ENCODE data around the gene ASCL4.
"Not testable (repeated sequence)": the region's sequence is repeated elsewhere in the genome, so short reads cannot be mapped to it uniquely, and the experiment has no call there.

Gene ASCL4

GRCh38 chr12:107774349-107775029 lies at the start of gene ASCL4:
Gene ASCL4, plus strand, starts transcription at chr12:107774704. Its CDS starts 515 bp downstream, at chr12:107775219.
- no peak for DNase-seq

- DNase-seq: not testable (repeated sequence)
Observed at GRCh38 chr12:107727327-107727726, 47.2 kb upstream of the ASCL4 start.

- not testable (repeated sequence) for DNase-seq
Observed at GRCh38 chr12:107727742-107728141, 46.8 kb upstream of the ASCL4 start.

DNA sequence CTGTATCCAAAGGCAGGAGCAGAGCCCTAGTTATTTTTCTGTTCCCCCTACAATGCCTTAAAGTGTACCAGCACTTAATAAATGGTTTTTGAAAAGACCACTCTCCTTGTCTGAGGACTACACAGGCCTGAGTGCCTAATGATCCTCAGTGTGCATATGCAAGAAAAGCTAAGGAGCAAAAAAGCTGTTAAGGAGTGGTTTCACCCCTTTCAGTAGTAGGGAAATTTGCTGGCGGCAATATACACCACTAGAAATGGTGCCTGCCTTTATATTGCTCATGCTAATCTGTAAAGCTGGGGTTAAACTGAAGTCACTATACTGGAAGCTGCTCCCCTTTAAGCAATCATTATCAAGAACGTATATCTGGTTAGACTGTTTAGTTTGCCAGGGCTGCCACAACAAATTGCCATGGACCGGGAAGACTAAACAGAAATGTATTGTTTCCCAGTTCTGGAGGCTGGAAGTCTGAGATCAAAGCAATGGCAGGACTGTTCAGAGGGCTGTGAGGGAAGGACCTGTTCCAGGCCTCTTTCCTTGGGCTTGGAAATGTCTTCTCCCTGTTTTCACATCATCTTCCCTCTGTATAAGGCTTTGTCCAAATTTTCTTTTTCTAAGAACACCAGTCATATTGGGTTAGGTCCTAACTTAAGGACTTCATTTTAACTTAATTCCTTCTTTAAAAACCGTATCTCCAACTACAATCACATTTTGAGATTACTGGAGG lies 43.7 kb upstream of the ASCL4 start:
- DNase-seq: no peak

DNA sequence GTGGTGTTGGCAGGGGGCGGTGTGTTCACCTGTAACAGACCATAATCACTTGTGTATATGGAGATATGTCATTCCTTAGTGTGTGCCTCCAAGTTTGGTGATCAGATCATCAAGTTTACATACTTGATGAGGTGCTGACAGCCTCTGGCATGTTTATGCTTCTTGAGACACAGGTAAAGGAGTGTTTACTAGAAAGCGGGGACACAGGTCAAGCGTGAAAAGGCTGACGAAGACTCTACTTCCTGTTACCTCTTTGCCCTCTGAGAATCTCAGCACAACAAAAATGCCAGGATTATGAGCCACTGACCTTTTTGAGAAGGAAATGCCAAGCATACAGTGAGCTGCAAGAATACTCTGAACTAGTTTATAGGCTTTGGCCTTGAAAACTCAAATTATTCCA lies 43.1 kb upstream of the ASCL4 start:
- DNase-seq: no peak

GRCh38 chr12:107732365-107732764 lies 42.1 kb upstream of the ASCL4 start:
- no peak for DNase-seq

DNA sequence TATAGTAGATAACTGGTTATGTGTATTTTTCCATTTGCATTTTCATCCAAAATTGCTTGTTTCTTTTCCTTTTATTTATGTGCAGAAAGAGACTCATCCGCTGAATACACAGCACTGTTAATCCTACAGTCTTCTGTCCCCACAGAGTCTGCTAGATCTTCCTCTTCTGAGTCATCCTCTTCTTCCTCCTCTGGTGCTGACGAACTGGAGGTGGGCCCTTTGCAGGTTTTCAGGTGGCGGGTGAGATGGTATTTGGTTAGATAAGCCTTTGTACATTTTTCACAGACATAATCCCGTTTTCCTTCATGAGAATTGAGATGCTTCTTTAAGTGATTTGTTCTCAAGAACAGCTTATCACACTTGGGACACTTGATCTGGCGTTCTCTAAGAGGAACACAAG lies 40.4 kb upstream of the ASCL4 start:
- no peak for DNase-seq

- no peak for DNase-seq
Observed at GRCh38 chr12:107735763-107736162, 38.7 kb upstream of the ASCL4 start.

DNA sequence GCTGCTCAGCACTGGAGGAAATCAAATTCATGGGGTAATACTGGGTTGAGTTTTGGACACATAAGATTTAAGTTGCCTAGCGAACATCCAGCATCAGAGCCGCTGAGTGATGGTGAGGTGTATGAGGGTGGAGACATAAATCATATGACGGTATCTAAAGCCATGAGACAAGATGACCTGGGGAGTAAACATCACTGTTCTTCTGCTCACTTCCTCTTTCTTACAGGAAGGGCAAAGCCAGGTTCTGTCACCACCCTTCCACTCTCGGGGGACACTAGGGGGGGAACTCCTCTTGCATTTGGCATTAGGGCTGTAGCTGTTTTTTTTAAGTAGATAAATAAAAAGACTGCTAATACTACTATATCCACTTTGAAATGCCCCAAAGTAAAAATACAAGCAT lies 37.6 kb upstream of the ASCL4 start:
- no peak for DNase-seq

GRCh38 chr12:107748472-107748871 lies 26.0 kb upstream of the ASCL4 start:
- DNase-seq: no peak

DNA sequence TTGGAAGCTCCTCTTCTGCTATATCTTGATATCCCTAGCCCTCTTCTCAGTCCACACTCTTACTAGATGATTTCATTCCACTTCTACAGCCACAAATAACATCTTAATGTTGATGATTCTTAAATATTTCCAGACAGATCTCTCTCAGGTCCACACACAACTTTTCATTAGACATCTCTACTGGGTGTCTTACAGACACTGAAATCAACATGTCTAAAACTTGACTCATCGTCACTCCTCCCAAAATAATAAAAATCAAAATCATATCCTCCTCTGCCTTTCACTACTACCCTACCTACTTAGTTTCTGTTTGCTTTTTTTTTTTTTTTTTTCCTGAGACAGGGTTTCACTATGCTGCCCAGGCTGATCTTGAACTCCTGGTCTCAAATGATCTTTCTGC lies 25.4 kb upstream of the ASCL4 start:
- DNase-seq: no peak

DNA sequence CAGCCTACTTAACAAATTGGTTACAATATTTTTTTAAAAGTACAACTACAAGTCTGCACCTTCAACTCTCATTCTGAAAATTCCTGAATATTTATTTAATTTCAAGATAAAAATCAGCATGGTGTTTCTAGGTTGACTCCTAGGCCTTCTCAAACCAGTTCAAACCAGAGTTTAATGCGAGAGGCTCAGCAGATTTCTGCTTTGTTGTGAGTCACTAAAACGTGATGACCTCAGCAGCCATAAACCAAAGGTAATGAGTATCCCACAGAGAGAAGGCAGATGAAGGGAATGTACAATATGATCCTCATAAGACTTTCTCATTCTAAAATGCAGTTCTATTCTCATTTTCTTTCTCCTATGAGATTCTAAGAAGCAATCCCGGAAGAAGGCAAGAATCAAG lies 15.1 kb upstream of the ASCL4 start:
- no peak for DNase-seq

DNA sequence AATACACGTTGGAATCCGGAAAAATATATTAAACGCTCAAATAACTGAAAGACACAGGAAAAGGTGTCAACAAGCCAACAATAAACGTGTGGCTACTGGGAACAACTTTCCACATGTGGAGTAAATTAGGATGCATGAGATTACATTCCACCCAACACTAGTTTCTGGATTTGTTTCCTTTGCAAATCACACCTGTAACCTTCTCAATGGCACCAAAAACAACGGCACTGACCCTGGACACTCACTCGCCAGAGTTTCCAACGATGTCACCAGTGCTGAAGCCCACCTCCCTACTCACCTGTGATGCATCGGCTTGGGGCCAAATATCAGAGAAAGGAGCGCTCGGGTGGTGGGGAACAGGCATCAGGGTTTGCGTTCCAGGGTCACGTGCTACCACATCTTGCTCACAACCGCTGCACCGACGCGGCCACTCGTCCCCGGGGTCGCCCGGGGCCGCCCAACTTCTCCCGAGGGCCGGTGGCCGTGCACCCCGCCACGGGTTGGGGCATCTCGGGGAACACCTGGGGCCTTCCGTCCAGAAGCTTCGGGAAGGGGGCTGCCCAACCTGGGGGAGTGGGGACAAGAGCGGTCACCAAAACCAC lies 14.2 kb upstream of the ASCL4 start:
- no peak for DNase-seq

GRCh38 chr12:107760809-107761501 lies 13.5 kb upstream of the ASCL4 start, which contains the start of gene PRDM4:
Gene PRDM4, minus strand, starts transcription at chr12:107761137. Its CDS starts 622 bp downstream, at chr12:107760515.
- DNase-seq: peak; percentile 82

GRCh38 chr12:107761502-107761904 lies 13.0 kb upstream of the ASCL4 start:
- DNase-seq: no peak

DNA sequence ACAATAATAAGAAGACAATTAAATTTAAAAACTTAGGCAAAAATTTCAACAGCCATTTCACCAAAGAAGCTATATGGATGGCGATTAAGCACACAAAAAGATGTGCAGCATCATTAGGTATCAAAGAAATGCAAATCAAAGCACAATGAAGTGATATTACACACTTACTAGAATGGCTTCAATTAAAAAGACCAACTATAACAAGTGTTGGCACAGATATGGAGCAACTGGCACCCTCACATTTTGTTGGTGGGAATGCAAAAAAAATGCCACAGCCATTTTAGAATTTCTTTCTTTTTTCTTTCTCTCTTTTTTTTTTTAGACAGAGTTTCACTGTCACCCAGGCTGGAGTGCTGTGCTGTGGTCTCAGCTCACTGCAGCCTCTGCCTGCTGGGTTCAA lies 11.6 kb upstream of the ASCL4 start:
- DNase-seq: no peak

DNA sequence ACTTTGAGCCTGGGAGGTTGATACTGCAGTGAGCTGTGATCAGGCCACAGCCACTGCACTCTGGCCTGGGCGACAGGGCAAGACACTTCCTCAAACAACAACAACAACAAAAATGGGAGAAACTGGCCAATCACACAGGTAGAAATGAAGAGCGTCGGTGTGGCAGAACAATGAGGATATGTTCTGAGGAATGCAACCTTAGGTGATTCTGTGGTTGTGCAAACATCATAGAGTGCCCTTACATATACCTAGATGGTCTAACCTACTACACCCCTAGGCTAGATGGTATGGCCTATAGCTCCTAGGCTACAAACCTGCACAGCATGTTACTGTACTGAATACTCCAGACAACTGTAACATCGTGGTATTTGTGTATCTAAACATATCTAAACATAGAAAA lies 9.9 kb upstream of the ASCL4 start:
- no peak for DNase-seq

DNA sequence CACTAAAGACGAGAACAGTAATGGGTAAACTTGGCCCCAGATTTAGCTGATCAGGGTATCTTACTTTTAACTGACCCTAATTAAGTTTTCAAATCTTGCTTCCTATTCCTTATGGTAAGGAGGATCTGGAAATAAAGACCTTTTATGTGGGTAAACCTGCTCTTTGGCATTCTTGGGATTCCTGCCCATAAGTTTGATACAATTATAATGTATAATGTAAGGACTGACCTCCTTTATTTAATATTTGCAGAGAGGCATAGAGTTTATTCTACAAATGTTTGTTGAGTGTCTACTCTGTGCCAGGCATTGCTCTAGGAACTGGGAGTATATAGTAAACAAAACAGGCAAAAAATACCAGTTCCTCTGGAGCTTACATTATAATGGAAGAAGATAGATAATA lies 9.2 kb upstream of the ASCL4 start:
- DNase-seq: no peak

- no peak for DNase-seq
Observed at GRCh38 chr12:107767466-107767865, 7.0 kb upstream of the ASCL4 start.

- DNase-seq: no peak
Observed at GRCh38 chr12:107775093-107775721, 703 bp downstream of the ASCL4 start.

- no peak for DNase-seq
Observed at GRCh38 chr12:107776171-107776570, 1.7 kb downstream of the ASCL4 start.

DNA sequence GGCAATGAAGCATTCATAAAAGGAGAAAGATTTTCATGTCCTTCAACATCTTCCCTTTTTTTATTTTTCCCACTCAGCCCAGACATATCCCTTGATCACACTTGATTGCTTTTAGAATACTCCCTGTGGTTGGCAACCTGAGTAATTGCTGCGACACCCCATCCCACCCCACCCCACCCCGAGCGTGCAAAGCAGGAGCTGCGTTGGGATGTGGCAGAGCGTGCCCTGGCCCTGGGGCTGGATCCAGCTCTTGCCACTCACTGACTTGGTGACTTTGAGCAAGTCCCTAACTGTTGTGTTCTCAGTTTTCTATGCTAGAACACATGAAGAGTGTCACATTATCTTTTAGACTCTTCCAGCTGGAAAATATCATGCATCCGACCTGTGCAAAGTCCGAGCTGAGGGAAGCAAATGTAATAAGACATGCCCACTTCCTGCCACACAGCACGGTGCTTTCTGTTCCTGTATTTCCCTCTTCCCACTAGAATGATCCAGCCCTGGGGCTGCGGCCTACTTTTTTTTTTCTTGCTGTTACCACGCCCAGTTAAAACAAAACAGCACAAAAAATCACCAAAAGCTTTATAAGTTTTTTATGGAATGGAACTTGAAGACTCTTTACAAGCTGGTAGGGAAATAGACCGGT lies 4.0 kb downstream of the ASCL4 start:
- no peak for DNase-seq
